Activated CD4-positive, alpha-beta T cell treated with anti-CD3 and anti-CD28 coated beads, Interleukin-2, amount 50 U/mL, for 48 hours (primary cell): ENCODE data around the gene TOMM40L.

Source experiments
- DNase-seq, 2 experiments: peaks; one replicate each; pipeline ENCODE4 v3.0.0-alpha.2; 2020

The TOMM40L gene

GRCh38 chr1:161225534-161226319 lies at the start of gene TOMM40L:
Gene TOMM40L, plus strand, starts transcription at chr1:161226060. Its CDS starts 430 bp downstream, at chr1:161226490.
- peak; percentile 85 to 90 for DNase-seq

- DNase-seq = no peak
These were observed 49.3 kb upstream of the TOMM40L start for GRCh38 chr1:161176468-161177111.

GRCh38 chr1:161177112-161177935 lies 48.5 kb upstream of the TOMM40L start, which contains the start of gene B4GALT3:
Gene B4GALT3, minus strand, starts transcription at chr1:161177507. Its CDS starts 1,447 bp downstream, at chr1:161176060.
- DNase-seq = peak; percentile 98

- DNase-seq = no peak
These were observed 48.0 kb upstream of the TOMM40L start for GRCh38 chr1:161177936-161178244.

- DNase-seq = no peak
These were observed 46.2 kb upstream of the TOMM40L start for GRCh38 chr1:161179698-161180097.

GRCh38 chr1:161180639-161181038 lies 45.2 kb upstream of the TOMM40L start:
- DNase-seq = no peak

GRCh38 chr1:161182214-161182613 lies 43.6 kb upstream of the TOMM40L start:
- peak; percentile 59 to 73 for DNase-seq

- peak; percentile 68 to 74 for DNase-seq
These were observed 40.6 kb upstream of the TOMM40L start for GRCh38 chr1:161185282-161185682.

GRCh38 chr1:161185732-161186311 lies 40.0 kb upstream of the TOMM40L start:
- no peak for DNase-seq

- DNase-seq = no peak
These were observed 38.5 kb upstream of the TOMM40L start for GRCh38 chr1:161187311-161187710.

- no peak for DNase-seq
These were observed 37.5 kb upstream of the TOMM40L start for GRCh38 chr1:161188381-161188780.

GRCh38 chr1:161189036-161189435 lies 36.8 kb upstream of the TOMM40L start:
- DNase-seq = no peak

GRCh38 chr1:161190962-161191521 lies 34.8 kb upstream of the TOMM40L start:
- DNase-seq = no peak

GRCh38 chr1:161191971-161192370 lies 33.9 kb upstream of the TOMM40L start:
- no peak for DNase-seq

GRCh38 chr1:161192476-161193465 lies 33.1 kb upstream of the TOMM40L start:
- DNase-seq = peak; percentile 62 to 73

- DNase-seq = no peak
These were observed 32.2 kb upstream of the TOMM40L start for GRCh38 chr1:161193561-161194235.

- DNase-seq = no peak
These were observed 30.7 kb upstream of the TOMM40L start for GRCh38 chr1:161195171-161195570.

- no peak for DNase-seq
These were observed 29.7 kb upstream of the TOMM40L start for GRCh38 chr1:161196111-161196510.

- DNase-seq = no peak
These were observed 29.1 kb upstream of the TOMM40L start for GRCh38 chr1:161196521-161197451.
